Spleen (tissue), 11 donors: ENCODE data around the gene ST3GAL3. TPM values are rescaled to one million over a fixed set of nuclear protein-coding genes. Genes with fewer than 3 reads are reported as not detected.

Experiments
- DNase-seq: peaks from one replicate; pipeline ENCODE4 v3.0.0-alpha.2; 2020
- H3K27ac ChIP-seq, 8 donors: fragments of 200-600 bp; sonication (generic) in 7 of 8; 1 replicate in 4 of 8; 2 replicates in 4 of 8; pipeline versions ENCODE4 v1.5.0 to v1.8.0; 2016 to 2021; ENCODE audit warnings: inconsistent platforms in 4 of 8, mild to moderate bottlenecking in 4 of 8, moderate library complexity in 1 of 8
- H3K27me3 ChIP-seq, 7 donors: fragments of 200-600 bp; sonication (generic) in 6 of 7; replicated peaks in 1 of 7; 1 replicate in 4 of 7; 2 replicates in 3 of 7; pipeline versions ENCODE4 v1.5.0 to v1.8.0; 2016 to 2021; ENCODE audit warnings: inconsistent platforms in 3 of 7, mild to moderate bottlenecking in 1 of 7
- H3K36me3 ChIP-seq, 6 donors: fragments of 200-600 bp; sonication (generic) in 5 of 6; 1 replicate in 4 of 6; 2 replicates in 2 of 6; pipeline versions ENCODE4 v1.5.0 to v1.8.0; 2016 to 2021; ENCODE audit warnings: inconsistent platforms in 2 of 6
- H3K4me1 ChIP-seq, 6 donors: fragments of 200-600 bp; sonication (generic) in 5 of 6; 1 replicate in 3 of 6; 2 replicates in 3 of 6; pipeline versions ENCODE4 v1.5.0 to v1.8.0; 2016 to 2021; ENCODE audit warnings: inconsistent platforms in 3 of 6
- H3K4me3 ChIP-seq, 8 donors: fragments of 200-600 bp; sonication (generic) in 7 of 8; 1 replicate in 4 of 8; 2 replicates in 4 of 8; pipeline versions ENCODE4 v1.5.0 to v1.8.0; 2016 to 2021; ENCODE audit warnings: inconsistent platforms in 4 of 8, mild to moderate bottlenecking in 4 of 8, moderate library complexity in 2 of 8
- H3K9me3 ChIP-seq, 8 donors: fragments of 200-600 bp; sonication (generic) in 7 of 8; 1 replicate in 4 of 8; 2 replicates in 4 of 8; pipeline versions ENCODE4 v1.5.0 to v1.8.0; 2016 to 2021; ENCODE audit warnings: inconsistent platforms in 4 of 8
- POLR2A ChIP-seq, 3 donors: fragments of 450-650 bp; IDR thresholded peaks; one replicate each; pipeline ENCODE4 v1.5.1; 2017; ENCODE audit warnings: antibody characterized with exemption in 3 of 3, mild to moderate bottlenecking in 1 of 3
- POLR2AphosphoS5 ChIP-seq, 3 donors: sonication (generic); formaldehyde crosslinking; IDR thresholded peaks; one replicate each; pipeline ENCODE4 v1.5.1; 2017; ENCODE audit warnings: antibody characterized with exemption in 3 of 3
- WGBS, 5 donors: extraction: QIAGEN DNeasy Blood & Tissue Kit in 3 of 5; methylation state at CpG; one replicate each; pipeline versions ENCODE4 v1.1.5 to v1.1.7; 2013 to 2018; 5-methylcytosine and 5-hydroxymethylcytosine counted together
- intact Hi-C: fragments of 100-400 bp; cut with DNase I; formaldehyde crosslinking; loops from one replicate; pipeline ENCODE4 v1.15.0; 2023; ENCODE audit warnings: low total_unique reads
- polyA plus RNA-seq, 3 donors: library from polyadenylated mRNA; stranded (reverse); fragments of 200-250 nt; gene quantifications; one replicate each; pipeline ENCODE4 v1.2.1, GENCODE V29; 2013
- total RNA-seq, 7 donors: library from RNA; depleted of rRNA in 3 of 7; stranded (reverse); fragments of >200 nt in 3 of 7; fragmentation: NEBNext Ultra II Directional in 4 of 7; extraction: Animal tissue kit (Norgen Biotek cat#: 25700) in 4 of 7; gene quantifications; one replicate each; pipeline versions ENCODE4 v1.1.0 to v1.2.1, GENCODE V29; 2016 to 2021
- TF ChIP-seq, protein P1 (sequence below), 11 experiments: fragments of 200-600 bp in 7 of 11; fragments of 450-650 bp in 4 of 11; sonication (generic) in 4 of 11; IDR thresholded peaks in 8 of 11; conservative IDR thresholded peaks in 3 of 11; 1 replicate in 7 of 11; 2 replicates in 4 of 11; pipeline versions ENCODE4 v1.4.0 to v1.8.0; 2016 to 2021; ENCODE audit warnings: antibody characterized with exemption in 11 of 11, inconsistent platforms in 4 of 11, mild to moderate bottlenecking in 1 of 11
- donor health status: healthy with polysubstance abuse.
- donor health status: DM: no; HTN: no; CAD: no; lungs with moderate emphysema.
- donor health status: DM: no; HTN: no; CAD: no.
- donor health status: Bipolar disorder and iron deficiency.
- donor health status: healthy.
- donor health status: DM: no; HTN: no; CAD: no.
- donor health status: DM: yes; HTN: yes; CAD: no.

The ST3GAL3 gene
- total and polyA plus RNA-seq, 10 donors, result 6.4 to 34.3 (median 21.0) TPM

- Histone ChIP-seq H3K27ac (no peak overlapping the region), H3K4me3 (no peak overlapping the region), H3K9me3 (peaks cover 9 to 29% (median 21%) of the 10 kb centered on the region in 8 donors), H3K36me3 (peaks cover 3 to 53% (median 12%) of the 10 kb centered on the region in 6 donors), H3K4me1 (peaks cover 0 to 10% (median 3%) of the 10 kb centered on the region in 6 donors), H3K27me3 (no peaks in the 10 kb centered on the region)
- 66 to 85% (median 84%) methylated on average over 5 of the region's 5 CpGs for WGBS, 5 donors
- intact Hi-C loops, result no loop called here
- DNase-seq, result no peak
- no peak for TF ChIP-seq POLR2AphosphoS5 (IDR thresholded peaks at IDR 0.05)
- TF ChIP-seq POLR2A (IDR thresholded peaks at IDR 0.05), result no peak
- TF ChIP-seq, protein P1, sequence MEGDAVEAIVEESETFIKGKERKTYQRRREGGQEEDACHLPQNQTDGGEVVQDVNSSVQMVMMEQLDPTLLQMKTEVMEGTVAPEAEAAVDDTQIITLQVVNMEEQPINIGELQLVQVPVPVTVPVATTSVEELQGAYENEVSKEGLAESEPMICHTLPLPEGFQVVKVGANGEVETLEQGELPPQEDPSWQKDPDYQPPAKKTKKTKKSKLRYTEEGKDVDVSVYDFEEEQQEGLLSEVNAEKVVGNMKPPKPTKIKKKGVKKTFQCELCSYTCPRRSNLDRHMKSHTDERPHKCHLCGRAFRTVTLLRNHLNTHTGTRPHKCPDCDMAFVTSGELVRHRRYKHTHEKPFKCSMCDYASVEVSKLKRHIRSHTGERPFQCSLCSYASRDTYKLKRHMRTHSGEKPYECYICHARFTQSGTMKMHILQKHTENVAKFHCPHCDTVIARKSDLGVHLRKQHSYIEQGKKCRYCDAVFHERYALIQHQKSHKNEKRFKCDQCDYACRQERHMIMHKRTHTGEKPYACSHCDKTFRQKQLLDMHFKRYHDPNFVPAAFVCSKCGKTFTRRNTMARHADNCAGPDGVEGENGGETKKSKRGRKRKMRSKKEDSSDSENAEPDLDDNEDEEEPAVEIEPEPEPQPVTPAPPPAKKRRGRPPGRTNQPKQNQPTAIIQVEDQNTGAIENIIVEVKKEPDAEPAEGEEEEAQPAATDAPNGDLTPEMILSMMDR (IDR thresholded peaks at IDR 0.05 in 8 of 11, conservative IDR thresholded peaks at IDR 0.05 in 3 of 11), result no peak
These were observed 114.1 kb downstream of the ST3GAL3 start for GRCh38 chr1:43821471-43821870.

- WGBS, 5 donors, result 80 to 91% (median 82%) methylated on average over 3 of the region's 3 CpGs
- Histone ChIP-seq H3K27me3 (no peaks in the 10 kb centered on the region), H3K27ac (no peak overlapping the region), H3K9me3 (peaks cover 9 to 25% (median 19%) of the 10 kb centered on the region in 8 donors), H3K4me3 (no peak overlapping the region), H3K4me1 (peaks cover 0 to 10% (median 3%) of the 10 kb centered on the region in 6 donors), H3K36me3 (peaks cover 0 to 48% (median 10%) of the 10 kb centered on the region in 6 donors)
- TF ChIP-seq, protein P1 (IDR thresholded peaks at IDR 0.05 in 8 of 11, conservative IDR thresholded peaks at IDR 0.05 in 3 of 11), result no peak
- no peak for TF ChIP-seq POLR2AphosphoS5 (IDR thresholded peaks at IDR 0.05)
- TF ChIP-seq POLR2A (IDR thresholded peaks at IDR 0.05), result no peak
- intact Hi-C loops, result no loop called here
- no peak for DNase-seq
These were observed 114.8 kb downstream of the ST3GAL3 start for GRCh38 chr1:43822040-43822690.

DNA sequence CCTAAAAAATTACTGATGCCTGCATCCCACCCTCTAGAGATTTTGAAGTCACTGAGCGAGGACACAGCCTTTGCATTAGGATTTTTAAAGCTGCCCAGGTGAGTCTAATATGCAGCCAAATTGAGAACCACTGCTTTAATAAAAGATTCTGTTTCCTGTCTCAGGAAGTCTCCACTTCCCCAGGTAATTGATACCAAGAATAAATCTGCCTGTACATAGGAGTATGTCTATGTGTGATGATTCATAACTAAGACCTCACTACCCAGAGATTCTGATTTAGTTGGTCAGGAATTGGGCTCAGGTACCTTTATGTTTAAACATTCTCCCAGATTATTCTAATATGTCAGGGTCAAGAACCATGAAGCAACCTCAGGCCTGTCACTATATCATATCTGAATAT is 117.5 kb downstream of the ST3GAL3 start:
- H3K27me3 ChIP-seq, result no peaks in the 10 kb centered on the region
- WGBS, 5 donors, result 70 to 100% (median 89%) methylated on average over 1 of the region's 1 CpG
- H3K9me3 ChIP-seq, result no peaks in the 10 kb centered on the region
- peaks cover 0 to 30% (median 0%) of the 10 kb centered on the region in 6 donors for H3K36me3 ChIP-seq
- H3K27ac ChIP-seq, result no peak overlapping the region
- TF ChIP-seq POLR2A (IDR thresholded peaks at IDR 0.05) (no peak), POLR2AphosphoS5 (IDR thresholded peaks at IDR 0.05) (no peak)
- TF ChIP-seq, protein P1 (IDR thresholded peaks at IDR 0.05 in 8 of 11, conservative IDR thresholded peaks at IDR 0.05 in 3 of 11), result no peak
- peaks cover 0 to 10% (median 3%) of the 10 kb centered on the region in 6 donors for H3K4me1 ChIP-seq
- no peak for DNase-seq
- intact Hi-C loops, result no loop called here
- no peak overlapping the region for H3K4me3 ChIP-seq

GRCh38 chr1:43828574-43828973 is 121.2 kb downstream of the ST3GAL3 start:
- H3K27me3 ChIP-seq, result no peaks in the 10 kb centered on the region
- WGBS, 5 donors, result 93 to 100% (median 97%) methylated on average over 1 of the region's 1 CpG

More at GRCh38 chr1:43828574-43828973, 121.2 kb downstream of the ST3GAL3 start:
- Histone ChIP-seq H3K4me1 (peaks cover 4 to 38% (median 20%) of the 10 kb centered on the region in 6 donors), H3K4me3 (no peak overlapping the region), H3K9me3 (no peaks in the 10 kb centered on the region), H3K27ac (no peak overlapping the region), H3K36me3 (peaks cover 0 to 14% (median 0%) of the 10 kb centered on the region in 6 donors)
- no peak for DNase-seq
- intact Hi-C loops, result no loop called here
- TF ChIP-seq, protein P1 (IDR thresholded peaks at IDR 0.05 in 8 of 11, conservative IDR thresholded peaks at IDR 0.05 in 3 of 11), result no peak
- TF ChIP-seq POLR2AphosphoS5 (IDR thresholded peaks at IDR 0.05) (no peak), POLR2A (IDR thresholded peaks at IDR 0.05) (no peak)
